Right lung (tissue), 5 donors: ENCODE measurements around the gene CLDN24. TPM values are rescaled to one million over a fixed set of nuclear protein-coding genes. Genes with fewer than 3 reads are reported as not detected.

ENCODE experiments used
- DNase-seq, 2 donors: peaks; one replicate each; pipeline ENCODE4 v3.0.0-alpha.2; 2013
- polyA plus RNA-seq, 5 donors: library from polyadenylated mRNA; unstranded; fragments of 120-200 nt; gene quantifications; one replicate each; pipeline versions ENCODE4 v1.2.1 to v1.2.3, GENCODE V29; 2013; ENCODE audit warnings: inconsistent platforms in 1 of 5, low replicate concordance in 1 of 5; ENCODE audit not compliant: insufficient read length in 5 of 5, insufficient read depth in 1 of 5

The CLDN24 gene
- polyA plus RNA-seq, 5 donors, result 0.33 TPM; not detected in 4

- no peak for DNase-seq
Measured at GRCh38 chr4:183284965-183285364, 37.3 kb downstream of the CLDN24 start.

- DNase-seq, result no peak
Measured at GRCh38 chr4:183284258-183284785, 37.9 kb downstream of the CLDN24 start.

GRCh38 chr4:183276106-183276505 lies 46.1 kb downstream of the CLDN24 start:
- no peak for DNase-seq

GRCh38 chr4:183272384-183272783 lies 49.8 kb downstream of the CLDN24 start:
- DNase-seq, result no peak

Other genes starting within 250 kb of the CLDN24 start
- 10 to 100 TPM; 27.2 to 75.2 (median 52.9) TPM for gene WWC2, start 223.2 kb downstream of the CLDN24 start, polyA plus RNA-seq
- 1 to 10 TPM in 2 of 5 donors, under 1 TPM in 3; 0.35 to 2.2 (median 0.95) TPM for gene CLDN22, start 2.1 kb downstream of the CLDN24 start, polyA plus RNA-seq
- gene CDKN2AIP, start 122.2 kb upstream of the CLDN24 start, polyA plus RNA-seq, result 10 to 100 TPM; 25.9 to 36.9 (median 32.5) TPM
- gene ING2, start 182.6 kb upstream of the CLDN24 start, polyA plus RNA-seq, result 10 to 100 TPM; 23.6 to 30.9 (median 24.9) TPM